ENCODE data around the gene JOSD2. TPM values are rescaled to one million over a fixed set of nuclear protein-coding genes. Genes with fewer than 3 reads are reported as not detected.
A peak's percentile ranks its signal among the peaks of the same experiment; 100 is the strongest.

JOSD2 gene
- total RNA-seq, 1 experiment from 2014 or later = 40.9 TPM

DNA sequence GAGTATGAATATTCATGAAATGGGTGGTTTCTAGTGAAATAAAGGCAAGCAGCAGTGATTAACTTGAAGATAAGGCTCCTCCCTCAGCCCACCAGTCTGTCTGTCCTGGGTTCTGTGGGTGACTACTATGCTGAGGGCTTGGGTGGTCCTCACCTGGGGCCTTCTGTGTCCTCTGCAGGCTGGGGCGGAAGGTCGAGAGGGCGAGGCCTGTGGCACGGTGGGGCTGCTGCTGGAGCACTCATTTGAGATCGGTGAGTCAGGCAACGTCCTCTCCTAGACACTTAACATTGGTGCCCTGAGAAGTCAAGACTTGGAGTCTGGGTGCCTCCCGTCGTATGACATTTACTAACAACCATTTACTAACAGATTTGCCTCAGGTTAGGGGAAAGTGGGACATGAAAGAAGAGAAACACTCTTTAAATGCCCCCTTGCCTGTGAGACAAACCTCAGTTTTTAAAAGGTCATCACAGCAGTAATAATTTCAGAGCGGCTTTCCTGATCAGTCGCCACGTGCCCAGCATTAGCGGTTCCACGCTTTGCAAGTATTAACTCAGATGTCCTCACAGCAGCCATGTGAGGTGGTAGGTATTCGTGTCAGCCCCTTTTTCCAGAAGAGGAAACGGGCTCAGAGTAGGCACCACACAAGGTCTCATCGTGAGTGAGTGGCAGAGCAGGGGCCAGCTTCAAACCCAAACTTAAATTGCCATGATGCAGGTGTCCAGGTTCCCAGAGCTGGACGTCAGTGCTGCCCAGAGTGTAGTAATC lies 33.1 kb downstream of the JOSD2 start:
- Histone ChIP-seq H3K27ac (ENCODE audit: low read depth, low read length) (no peak overlapping the region), H3K4me3 (replicated peaks in 1 of 2; ENCODE audit: low read depth in 1 of 2, low read length in 2 of 2) (peak overlapping the region; percentile 92 to 100), H2AFZ (ENCODE audit: low read depth, low read length, poor library complexity, severe bottlenecking) (no peak overlapping the region), H3K36me3 (ENCODE audit: control insufficient read depth in 1 of 2, insufficient read depth in 2 of 2, low read length in 2 of 2) (peaks cover 12 to 29% of the 10 kb centered on the region in 2 experiments; a peak in 3 of 4 replicates), H3K9me2 (ENCODE audit: insufficient read depth) (no peaks in the 10 kb centered on the region), H3K9ac (ENCODE audit: low read length) (peak overlapping the region; percentile 92; the same call in 1 of the 2 replicates), H3K4me2 (ENCODE audit: low read length) (peak overlapping the region; percentile 97), H3K27me3 (ENCODE audit: insufficient read depth, low read length) (no peaks in the 10 kb centered on the region), H3K4me1 (ENCODE audit: control insufficient read depth in 1 of 2, insufficient read depth in 2 of 2, low read length in 2 of 2) (peaks cover 9 to 21% of the 10 kb centered on the region in 2 experiments; a peak in 3 of 4 replicates), H4K20me1 (ENCODE audit: insufficient read depth) (no peaks in the 10 kb centered on the region), H3K79me2 (ENCODE audit: insufficient read depth, low read length) (peaks cover 38% of the 10 kb centered on the region), H3K9me3 (ENCODE audit: control insufficient read depth in 1 of 2, insufficient read depth in 1 of 2, low read depth in 1 of 2, low read length in 2 of 2) (no peaks in the 10 kb centered on the region)
- ATAC-seq = no peak
- POLR2A ChIA-PET = interaction anchor here (1.2 kb wide), 1 partner anchor 109 kb away, joined by 3 read pairs; no protein-coding TSS in a partner anchor
- BruUV-seq (replicated peaks) = no TSS peak
- intact Hi-C loops (cut with micrococcal nuclease) = no loop called here
- CTCF ChIA-PET = interaction anchor here (1.8 to 2.3 kb wide), 3 partner anchors 12 to 121 kb away, joined by 6 to 13 read pairs (median 10); no protein-coding TSS in a partner anchor
- DNase-seq (ENCODE audit: low read depth, low spot score) = no peak
- RAD21 ChIA-PET (ENCODE audit: low non-redundant PET in 1 of 2, low total read pairs in 2 of 2, uncharacterized antibody in 2 of 2, unreplicated experiment in 2 of 2) = no interaction called here
- no peak for TF ChIP-seq SIN3A (IDR thresholded peaks at IDR 0.05; ENCODE audit: low read depth)
- no peak for TF ChIP-seq EGR1 (IDR thresholded peaks at IDR 0.05; ENCODE audit: low read depth)
- TF ChIP-seq, protein P1, sequence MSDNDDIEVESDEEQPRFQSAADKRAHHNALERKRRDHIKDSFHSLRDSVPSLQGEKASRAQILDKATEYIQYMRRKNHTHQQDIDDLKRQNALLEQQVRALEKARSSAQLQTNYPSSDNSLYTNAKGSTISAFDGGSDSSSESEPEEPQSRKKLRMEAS (IDR thresholded peaks at IDR 0.05) = no peak

DNA sequence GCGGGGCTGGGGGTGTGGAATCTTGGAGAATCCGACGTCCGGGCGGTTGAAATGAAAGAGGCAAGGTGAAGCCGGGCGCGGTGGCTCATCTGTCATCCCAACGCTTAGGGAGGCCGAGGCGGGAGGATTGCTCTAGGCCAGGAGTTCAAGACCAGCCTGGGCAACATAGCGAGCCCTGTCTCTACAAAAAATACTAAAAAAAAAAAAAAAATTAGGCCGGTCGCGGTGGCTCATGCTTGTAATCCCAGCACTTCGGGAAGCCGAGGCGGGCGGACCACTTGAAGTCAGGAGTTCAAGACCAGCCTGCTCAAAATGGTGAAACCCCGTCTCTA lies 34.1 kb downstream of the JOSD2 start:
- BruUV-seq (replicated peaks) = TSS peak; percentile 81
- RAD21 ChIA-PET (ENCODE audit: low non-redundant PET in 1 of 2, low total read pairs in 2 of 2, uncharacterized antibody in 2 of 2, unreplicated experiment in 2 of 2) = no interaction called here
- H3K4me3 ChIP-seq (replicated peaks in 1 of 2; ENCODE audit: low read depth in 1 of 2, low read length in 2 of 2) = peak overlapping the region; percentile 92 to 100
- DNase-seq (ENCODE audit: low read depth, low spot score) (no peak), ATAC-seq (no peak)
- peak overlapping the region; percentile 93 for H3K27ac ChIP-seq (ENCODE audit: low read depth, low read length)
- no peaks in the 10 kb centered on the region for H3K9me2 ChIP-seq (ENCODE audit: insufficient read depth)
- H3K9ac ChIP-seq (ENCODE audit: low read length) = peak overlapping the region; percentile 92
- no peaks in the 10 kb centered on the region for H3K27me3 ChIP-seq (ENCODE audit: insufficient read depth, low read length)
- H3K9me3 ChIP-seq (ENCODE audit: control insufficient read depth in 1 of 2, insufficient read depth in 1 of 2, low read depth in 1 of 2, low read length in 2 of 2) = no peaks in the 10 kb centered on the region
- H3K4me1 ChIP-seq (ENCODE audit: control insufficient read depth in 1 of 2, insufficient read depth in 2 of 2, low read length in 2 of 2) = peaks cover 9 to 21% of the 10 kb centered on the region in 2 experiments; a peak in 3 of 4 replicates
- peak overlapping the region; percentile 97 for H3K4me2 ChIP-seq (ENCODE audit: low read length)
- peaks cover 12 to 21% of the 10 kb centered on the region in 2 experiments; a peak in 3 of 4 replicates for H3K36me3 ChIP-seq (ENCODE audit: control insufficient read depth in 1 of 2, insufficient read depth in 2 of 2, low read length in 2 of 2)
- no peak overlapping the region for H2AFZ ChIP-seq (ENCODE audit: low read depth, low read length, poor library complexity, severe bottlenecking)
- H4K20me1 ChIP-seq (ENCODE audit: insufficient read depth) = no peaks in the 10 kb centered on the region
- peaks cover 38% of the 10 kb centered on the region for H3K79me2 ChIP-seq (ENCODE audit: insufficient read depth, low read length)
- POLR2A ChIA-PET = no interaction called here
- intact Hi-C loops (cut with micrococcal nuclease) = loop anchor here (1.0 kb wide), 2 partner anchors 34 to 101 kb away; partner anchors contain the start of genes JOSD2 and NR1H2
- CTCF ChIA-PET = no interaction called here
- TF ChIP-seq, protein P1 (IDR thresholded peaks at IDR 0.05) = peak; percentile 8; the same call in 1 of the 2 replicates
- TF ChIP-seq YY1 (IDR thresholded peaks at IDR 0.05; ENCODE audit: extremely low read depth, insufficient replicate concordance, low read depth, low read length) = no peak
- peak; percentile 69; the same call in 1 of the 2 replicates for TF ChIP-seq EGR1 (IDR thresholded peaks at IDR 0.05; ENCODE audit: low read depth)
- peak; percentile 82 for TF ChIP-seq SIN3A (IDR thresholded peaks at IDR 0.05; ENCODE audit: low read depth)

Data from HCT116 (cell line).